ENCODE measurements around the gene SLC25A13. TPM values are rescaled to one million over a fixed set of nuclear protein-coding genes. Genes with fewer than 3 reads are reported as not detected.

SLC25A13 gene
- total RNA-seq, 1 experiment from 2014 or later, result 77.2 TPM

GRCh38 chr7:96216373-96216772 lies 105.5 kb downstream of the SLC25A13 start (continued):
- no peak for TF ChIP-seq ZNF532 (CRISPR knock-in tag; IDR thresholded peaks at IDR 0.05; ENCODE audit: borderline replicate concordance)
- TF ChIP-seq NFYB (CRISPR knock-in tag; conservative IDR thresholded peaks at IDR 0.05; ENCODE audit: low read depth), result no peak
- no peak for TF ChIP-seq TCF7 (CRISPR knock-in tag; IDR thresholded peaks at IDR 0.05; ENCODE audit: low read depth)
- TF ChIP-seq MLX (CRISPR knock-in tag; IDR thresholded peaks at IDR 0.05), result no peak
- TF ChIP-seq SMAD4 (CRISPR knock-in tag; IDR thresholded peaks at IDR 0.05), result no peak
- TF ChIP-seq HMGXB4 (CRISPR knock-in tag; IDR thresholded peaks at IDR 0.05), result no peak
- no peak for TF ChIP-seq SMAD3 (CRISPR knock-in tag; IDR thresholded peaks at IDR 0.05; ENCODE audit: borderline replicate concordance)

GRCh38 chr7:96212474-96212873 lies 109.4 kb downstream of the SLC25A13 start:
- no peak overlapping the region for H3K27ac Mint-ChIP-seq
- peaks cover 10% of the 10 kb centered on the region for H3K4me1 Mint-ChIP-seq
- POLR2A ChIA-PET, result no interaction called here
- CTCF ChIA-PET, result no interaction called here
- no peak for TF ChIP-seq FOXP4 (CRISPR knock-in tag; IDR thresholded peaks at IDR 0.05)
- no peak for TF ChIP-seq NFATC4 (CRISPR knock-in tag; IDR thresholded peaks at IDR 0.05)
- no peak for TF ChIP-seq FOXP1 (CRISPR knock-in tag; IDR thresholded peaks at IDR 0.05; ENCODE audit: borderline replicate concordance)
- TF ChIP-seq E2F5 (CRISPR knock-in tag; IDR thresholded peaks at IDR 0.05), result no peak
- no peak for TF ChIP-seq TCF7 (CRISPR knock-in tag; IDR thresholded peaks at IDR 0.05; ENCODE audit: low read depth)
- TF ChIP-seq MAX (CRISPR knock-in tag; IDR thresholded peaks at IDR 0.05), result no peak
- no peak for TF ChIP-seq ZNF138 (CRISPR knock-in tag; conservative IDR thresholded peaks at IDR 0.05)
- no peak for TF ChIP-seq ZBTB43 (CRISPR knock-in tag; IDR thresholded peaks at IDR 0.05)
- TF ChIP-seq ATF6 (CRISPR knock-in tag; IDR thresholded peaks at IDR 0.05), result no peak
- peaks cover 11% of the 10 kb centered on the region for H3K9me3 Mint-ChIP-seq
- ATAC-seq, result no peak
- peaks cover 5% of the 10 kb centered on the region for H3K36me3 Mint-ChIP-seq
- DNase-seq (ENCODE audit: low spot score), result no peak
- no peaks in the 10 kb centered on the region for H3K27me3 Mint-ChIP-seq (ENCODE audit: low read depth)
- H3K4me3 Mint-ChIP-seq, result no peak overlapping the region
